HCT116 (cell line): Measurements from ENCODE around the gene ELMOD3. TPM values are rescaled to one million over a fixed set of nuclear protein-coding genes. Genes with fewer than 3 reads are reported as not detected.

Source experiments
- ATAC-seq: fragments of 200-7000 bp; cut with Tn5 transposase; 2 replicates; pipeline ENCODE4 v1.9.1; 2020; ENCODE audit warnings: mild to moderate bottlenecking, moderate library complexity
- BruUV-seq: library from RNA; stranded (reverse); fragments of 400-500 nt; replicated peaks from 2 replicates; lab custom pipeline; 2021; lab: Mats Ljungman, UMichigan
- CTCF ChIA-PET: fragments of 300-600 bp; sonication (Branson Sonifier 250); formaldehyde crosslinking; loops from one replicate; lab custom pipeline; 2021; ENCODE audit warnings: antibody characterized with exemption; lab: Charles Lee
- POLR2A ChIA-PET: fragments of 300-600, 350-600 bp; sonication (Branson Sonifier 250); formaldehyde crosslinking; loops from one replicate; lab custom pipeline; 2021; ENCODE audit warnings: antibody characterized with exemption; lab: Charles Lee
- RAD21 ChIA-PET, 2 experiments: fragments of 300-600 bp; sonication (Branson Sonifier 250); formaldehyde crosslinking; loops; one replicate each; lab custom pipeline; 2023; ENCODE audit warnings: low total read pairs in 2 of 2; ENCODE audit not compliant: uncharacterized antibody in 2 of 2, unreplicated experiment in 2 of 2, low non-redundant PET in 1 of 2; lab: Charles Lee
- DNase-seq: peaks from one replicate; pipeline ENCODE4 v3.0.0-alpha.2; 2010; ENCODE audit warnings: low read depth, low spot score
- H2AFZ ChIP-seq: fragments of 200-600 bp; shearing (Covaris generic), sonication (generic); 2 replicates; pipeline ENCODE4 v1.6.1; 2017; ENCODE audit warnings: low read depth, mixed run types, mixed read lengths, antibody characterized with exemption, low read length; ENCODE audit not compliant: poor library complexity, severe bottlenecking
- H3K27ac ChIP-seq: 2 replicates; pipeline ENCODE4 v1.5.1; 2012; ENCODE audit warnings: low read depth, low read length
- H3K27me3 ChIP-seq: fragments of 200-600 bp; sonication (generic); 2 replicates; pipeline ENCODE4 v1.6.1; 2016; ENCODE audit warnings: mixed run types, low read length, mixed read lengths; ENCODE audit not compliant: insufficient read depth
- H3K36me3 ChIP-seq, 2 experiments: fragments of 200-500 bp in 1 of 2; fragments of 200-600 bp in 1 of 2; sonication (Bioruptor generic) in 1 of 2; sonication (generic) in 1 of 2; 2 replicates each; pipeline versions ENCODE4 v1.5.1 to v1.6.1; 2014 to 2016; ENCODE audit warnings: low read length in 2 of 2, inconsistent platforms in 1 of 2, mixed read lengths in 1 of 2, mixed run types in 1 of 2; ENCODE audit not compliant: insufficient read depth in 2 of 2, control insufficient read depth in 1 of 2
- H3K4me1 ChIP-seq, 2 experiments: fragments of 200-600 bp in 1 of 2; sonication (generic) in 1 of 2; 2 replicates each; pipeline versions ENCODE4 v1.5.1 to v1.6.1; 2012 to 2017; ENCODE audit warnings: low read length in 2 of 2, inconsistent platforms in 1 of 2, mild to moderate bottlenecking in 1 of 2, mixed read lengths in 1 of 2, mixed run types in 1 of 2, moderate library complexity in 1 of 2; ENCODE audit not compliant: insufficient read depth in 2 of 2, control insufficient read depth in 1 of 2
- H3K4me2 ChIP-seq: fragments of 200-600 bp; sonication (generic); 2 replicates; pipeline ENCODE4 v1.6.1; 2017; ENCODE audit warnings: mixed run types, low read length, mixed read lengths
- H3K4me3 ChIP-seq, 2 experiments: fragments of 200-600 bp in 1 of 2; sonication (generic) in 1 of 2; replicated peaks in 1 of 2; 2 replicates each; pipeline ENCODE4 v1.5.1; 2011 to 2016; ENCODE audit warnings: low read length in 2 of 2, control low read depth in 1 of 2, low read depth in 1 of 2, mild to moderate bottlenecking in 1 of 2, mixed read lengths in 1 of 2, mixed run types in 1 of 2
- H3K79me2 ChIP-seq: fragments of 200-600 bp; sonication (generic); 2 replicates; pipeline ENCODE4 v1.6.1; 2017; ENCODE audit warnings: mild to moderate bottlenecking, mixed run types, low read length, moderate library complexity, mixed read lengths; ENCODE audit not compliant: insufficient read depth
- H3K9ac ChIP-seq: fragments of 200-600 bp; sonication (generic); 2 replicates; pipeline ENCODE4 v1.6.1; 2016; ENCODE audit warnings: low read length, mixed read lengths
- H3K9me2 ChIP-seq: fragments of 200-600 bp; sonication (generic), shearing (Covaris generic); 2 replicates; pipeline ENCODE4 v1.6.1; 2017; ENCODE audit warnings: mixed run types, mild to moderate bottlenecking, moderate library complexity; ENCODE audit not compliant: insufficient read depth
- H3K9me3 ChIP-seq, 2 experiments: fragments of 200-500 bp in 1 of 2; fragments of 200-600 bp in 1 of 2; sonication (Bioruptor generic) in 1 of 2; sonication (generic) in 1 of 2; 2 replicates each; pipeline ENCODE4 v1.6.1; 2014 to 2017; ENCODE audit warnings: low read length in 2 of 2, mixed read lengths in 2 of 2, inconsistent platforms in 1 of 2, low read depth in 1 of 2, mild to moderate bottlenecking in 1 of 2, mixed run types in 1 of 2, moderate library complexity in 1 of 2; ENCODE audit not compliant: control insufficient read depth in 1 of 2, insufficient read depth in 1 of 2
- H4K20me1 ChIP-seq: fragments of 200-600 bp; sonication (generic), shearing (Covaris generic); 2 replicates; pipeline ENCODE4 v1.6.1; 2017; ENCODE audit warnings: mixed run types, mild to moderate bottlenecking, moderate library complexity; ENCODE audit not compliant: insufficient read depth
- ATF3 ChIP-seq: IDR thresholded peaks from 2 replicates; pipeline ENCODE4 v1.6.1; 2012
- CBX3 ChIP-seq: IDR thresholded peaks from 2 replicates; pipeline ENCODE4 v1.6.1; 2012; ENCODE audit warnings: low read depth
- CTCF ChIP-seq, 3 experiments: fragments of 200-600 bp in 1 of 3; sonication (generic) in 1 of 3; IDR thresholded peaks in 2 of 3; conservative IDR thresholded peaks in 1 of 3; 2 replicates each; pipeline ENCODE4 v1.5.1; 2012 to 2017; ENCODE audit warnings: low read depth in 2 of 3, low read length in 2 of 3, antibody characterized with exemption in 1 of 3, borderline replicate concordance in 1 of 3, control low read depth in 1 of 3, mild to moderate bottlenecking in 1 of 3, mixed read lengths in 1 of 3, mixed run types in 1 of 3, moderate library complexity in 1 of 3; ENCODE audit not compliant: insufficient read depth in 1 of 3
- EGR1 ChIP-seq: IDR thresholded peaks from 2 replicates; pipeline ENCODE4 v1.6.1; 2012; ENCODE audit warnings: low read depth
- ELF1 ChIP-seq: IDR thresholded peaks from 2 replicates; pipeline ENCODE4 v1.6.1; 2012; ENCODE audit warnings: low read depth, borderline replicate concordance
- EZH2 ChIP-seq: fragments of 200-600 bp; sonication (generic); IDR thresholded peaks from 2 replicates; pipeline ENCODE4 v1.6.1; 2017; ENCODE audit warnings: antibody characterized with exemption, mixed run types
- EZH2phosphoT487 ChIP-seq: fragments of 200-600 bp; IDR thresholded peaks from 2 replicates; pipeline ENCODE4 v1.6.1; 2018; ENCODE audit warnings: antibody characterized with exemption, borderline replicate concordance
- JUND ChIP-seq: IDR thresholded peaks from 2 replicates; pipeline ENCODE4 v1.6.1; 2012
- MAX ChIP-seq: IDR thresholded peaks from 2 replicates; pipeline ENCODE4 v1.6.1; 2012
- RAD21 ChIP-seq: IDR thresholded peaks from 2 replicates; pipeline ENCODE4 v1.6.1; 2012; ENCODE audit warnings: low read depth, mild to moderate bottlenecking
- SIN3A ChIP-seq: IDR thresholded peaks from 2 replicates; pipeline ENCODE4 v1.6.1; 2012; ENCODE audit warnings: low read depth
- SP1 ChIP-seq: IDR thresholded peaks from 2 replicates; pipeline ENCODE4 v1.6.1; 2012; ENCODE audit warnings: low read depth
- SRF ChIP-seq: IDR thresholded peaks from 2 replicates; pipeline ENCODE4 v1.6.1; 2012; ENCODE audit warnings: low read depth
- ZBTB33 ChIP-seq: IDR thresholded peaks from 2 replicates; pipeline ENCODE4 v1.6.1; 2011; ENCODE audit warnings: mild to moderate bottlenecking, low read length, moderate library complexity; ENCODE audit not compliant: insufficient replicate concordance; ENCODE audit errors: extremely low read depth
- ZFX ChIP-seq: fragments of 450-650 bp; IDR thresholded peaks from 2 replicates; pipeline ENCODE4 v1.6.1; 2017
- intact Hi-C: fragments of 100-400 bp; cut with micrococcal nuclease; formaldehyde crosslinking; loops from 2 replicates; pipeline ENCODE4 v1.10.0; 2022
- total RNA-seq: library from RNA; stranded (reverse); gene quantifications from one replicate; pipeline ENCODE4 v1.2.1, GENCODE V29; 2021; ENCODE audit not compliant: unreplicated experiment

The ELMOD3 gene
- total RNA-seq, 1 experiment from 2014 or later = 9.2 TPM

GRCh38 chr2:85439986-85440385 lies 85.4 kb downstream of the ELMOD3 start:
- Histone ChIP-seq H3K27ac (no peak overlapping the region), H3K36me3 (no peaks in the 10 kb centered on the region), H3K4me2 (no peak overlapping the region), H3K27me3 (no peaks in the 10 kb centered on the region), H2AFZ (no peak overlapping the region), H3K9ac (no peak overlapping the region), H3K9me3 (no peaks in the 10 kb centered on the region), H3K9me2 (no peaks in the 10 kb centered on the region), H3K79me2 (no peaks in the 10 kb centered on the region), H3K4me1 (peaks cover 10 to 21% of the 10 kb centered on the region in 2 experiments), H3K4me3 (no peak overlapping the region), H4K20me1 (no peaks in the 10 kb centered on the region)
- CTCF ChIA-PET = no interaction called here
- ATAC-seq (no peak), DNase-seq (no peak)
- POLR2A ChIA-PET = interaction anchor here (1.5 to 4.1 kb wide), 2 partner anchors 99 to 106 kb away, joined by 5 to 11 read pairs; partner anchors contain the start of gene MAT2A
- intact Hi-C loops = no loop called here
- RAD21 ChIA-PET = no interaction called here
- BruUV-seq = no TSS peak
- TF ChIP-seq JUND (no peak), ZBTB33 (no peak), SRF (no peak), EZH2phosphoT487 (no peak), SP1 (no peak), EGR1 (no peak)

GRCh38 chr2:85440729-85441128 lies 86.2 kb downstream of the ELMOD3 start:
- POLR2A ChIA-PET = interaction anchor here (1.5 to 6.7 kb wide), 3 partner anchors 98 to 105 kb away, joined by 5 to 45 read pairs (median 11); partner anchors contain the start of gene MAT2A
- RAD21 ChIA-PET = no interaction called here
- intact Hi-C loops = no loop called here
- Histone ChIP-seq H2AFZ (no peak overlapping the region), H3K4me2 (no peak overlapping the region), H3K79me2 (no peaks in the 10 kb centered on the region), H3K9ac (no peak overlapping the region), H3K9me3 (no peaks in the 10 kb centered on the region), H3K36me3 (no peaks in the 10 kb centered on the region), H3K4me1 (peaks cover 18 to 26% of the 10 kb centered on the region in 2 experiments), H3K27me3 (no peaks in the 10 kb centered on the region), H3K4me3 (no peak overlapping the region), H3K27ac (no peak overlapping the region), H4K20me1 (no peaks in the 10 kb centered on the region), H3K9me2 (no peaks in the 10 kb centered on the region)
- BruUV-seq = no TSS peak
- ATAC-seq = no peak
- CTCF ChIA-PET = no interaction called here
- DNase-seq = no peak
- TF ChIP-seq ZFX (no peak), CBX3 (no peak), EZH2phosphoT487 (no peak), JUND (no peak), CTCF (IDR thresholded peaks at IDR 0.05 in 2 of 3, conservative IDR thresholded peaks at IDR 0.05 in 1 of 3; ENCODE audit: borderline replicate concordance in 1 of 3, insufficient read depth in 1 of 3, low read depth in 2 of 3, low read length in 2 of 3) (no peak), ATF3 (no peak), SP1 (no peak), RAD21 (no peak), EZH2 (no peak), MAX (no peak), ZBTB33 (no peak), SIN3A (no peak), ELF1 (no peak)
